ENCODE results near the gene PDS5B.

DNA sequence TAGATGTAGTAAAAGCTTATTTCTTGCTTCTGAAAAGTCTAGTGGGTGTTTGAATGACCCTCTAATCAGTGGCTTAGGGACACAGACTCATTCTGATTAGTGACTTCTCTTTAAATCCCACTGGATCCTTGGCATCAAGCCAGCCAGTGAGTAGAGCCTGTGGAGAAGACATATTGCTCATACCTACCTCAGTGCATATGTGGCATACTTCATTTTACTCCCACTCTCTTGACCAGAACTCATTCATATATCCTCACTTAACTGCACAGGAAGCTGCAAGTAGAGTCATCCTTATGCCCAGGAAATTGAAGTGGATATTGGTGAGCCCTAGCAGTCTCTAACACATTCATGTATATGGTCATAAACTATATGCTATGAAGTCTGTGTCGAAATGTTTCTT, 148.3 kb downstream of the PDS5B start:
- TF ChIP-seq, protein P1, sequence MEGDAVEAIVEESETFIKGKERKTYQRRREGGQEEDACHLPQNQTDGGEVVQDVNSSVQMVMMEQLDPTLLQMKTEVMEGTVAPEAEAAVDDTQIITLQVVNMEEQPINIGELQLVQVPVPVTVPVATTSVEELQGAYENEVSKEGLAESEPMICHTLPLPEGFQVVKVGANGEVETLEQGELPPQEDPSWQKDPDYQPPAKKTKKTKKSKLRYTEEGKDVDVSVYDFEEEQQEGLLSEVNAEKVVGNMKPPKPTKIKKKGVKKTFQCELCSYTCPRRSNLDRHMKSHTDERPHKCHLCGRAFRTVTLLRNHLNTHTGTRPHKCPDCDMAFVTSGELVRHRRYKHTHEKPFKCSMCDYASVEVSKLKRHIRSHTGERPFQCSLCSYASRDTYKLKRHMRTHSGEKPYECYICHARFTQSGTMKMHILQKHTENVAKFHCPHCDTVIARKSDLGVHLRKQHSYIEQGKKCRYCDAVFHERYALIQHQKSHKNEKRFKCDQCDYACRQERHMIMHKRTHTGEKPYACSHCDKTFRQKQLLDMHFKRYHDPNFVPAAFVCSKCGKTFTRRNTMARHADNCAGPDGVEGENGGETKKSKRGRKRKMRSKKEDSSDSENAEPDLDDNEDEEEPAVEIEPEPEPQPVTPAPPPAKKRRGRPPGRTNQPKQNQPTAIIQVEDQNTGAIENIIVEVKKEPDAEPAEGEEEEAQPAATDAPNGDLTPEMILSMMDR (IDR thresholded peaks at IDR 0.05), result no peak
- no peak for TF ChIP-seq POLR2AphosphoS5 (IDR thresholded peaks at IDR 0.05)
- no peak for TF ChIP-seq POLR2A (IDR thresholded peaks at IDR 0.05)
